GM12875 (cell line): ENCODE measurements around the gene GPHA2.

Experiments used
- H3K4me3 ChIP-seq: one replicate; pipeline ENCODE4 v1.5.1; 2011; ENCODE audit warnings: low read depth, low read length, control low read depth
- CTCF ChIP-seq: IDR thresholded peaks from 2 replicates; pipeline ENCODE4 v1.5.1; 2011; ENCODE audit warnings: low read depth, mild to moderate bottlenecking, control low read depth, inconsistent platforms, low read length, moderate library complexity, borderline replicate concordance; ENCODE audit not compliant: insufficient read depth

The GPHA2 gene

GRCh38 chr11:64896448-64897022, 39.2 kb downstream of the GPHA2 start:
- H3K4me3 ChIP-seq: no peak overlapping the region
- TF ChIP-seq CTCF: no peak

- TF ChIP-seq CTCF: no peak
These were observed 40.8 kb downstream of the GPHA2 start for GRCh38 chr11:64894812-64895452.

GRCh38 chr11:64894070-64894811, 41.5 kb downstream of the GPHA2 start:
- no peak overlapping the region for H3K4me3 ChIP-seq
- TF ChIP-seq CTCF: peak; percentile 97

More at GRCh38 chr11:64894812-64895452, 40.8 kb downstream of the GPHA2 start:
- H3K4me3 ChIP-seq: no peak overlapping the region

- H3K4me3 ChIP-seq: no peak overlapping the region
- no peak for TF ChIP-seq CTCF
These were observed 42.3 kb downstream of the GPHA2 start for GRCh38 chr11:64893194-64894069.

- TF ChIP-seq CTCF: no peak
- H3K4me3 ChIP-seq: no peak overlapping the region
These were observed 42.9 kb downstream of the GPHA2 start for GRCh38 chr11:64892838-64893193.

GRCh38 chr11:64892411-64892831, 43.3 kb downstream of the GPHA2 start:
- TF ChIP-seq CTCF: no peak
- H3K4me3 ChIP-seq: no peak overlapping the region
